HG02970 (cell line): Measurements from ENCODE around the gene MXD3.
"Not testable (repeated sequence)": the region's sequence is repeated elsewhere in the genome, so short reads cannot be mapped to it uniquely, and the experiment has no call there.

Experiments used
- ATAC-seq: cut with Tn5 transposase; IDR thresholded peaks from one replicate; pipeline ENCODE4 v1.9.1; 2021; ENCODE audit warnings: mild to moderate bottlenecking, moderate library complexity, moderate number of reproducible peaks; ENCODE audit not compliant: unreplicated experiment, low FRiP score

The MXD3 gene

GRCh38 chr5:177288191-177288590 lies 23.5 kb downstream of the MXD3 start:
- no peak for ATAC-seq

GRCh38 chr5:177276886-177277285 lies 34.8 kb downstream of the MXD3 start:
- no peak for ATAC-seq

- ATAC-seq: no peak
These were observed 35.8 kb downstream of the MXD3 start for GRCh38 chr5:177275883-177276282.

- no peak for ATAC-seq
These were observed 40.6 kb downstream of the MXD3 start for GRCh38 chr5:177271113-177271512.

GRCh38 chr5:177270653-177271052 lies 41.0 kb downstream of the MXD3 start:
- ATAC-seq: no peak

- no peak for ATAC-seq
These were observed 41.7 kb downstream of the MXD3 start for GRCh38 chr5:177269976-177270375.

- no peak for ATAC-seq
These were observed 42.3 kb downstream of the MXD3 start for GRCh38 chr5:177269232-177269895.

- no peak for ATAC-seq
These were observed 46.3 kb downstream of the MXD3 start for GRCh38 chr5:177265395-177265794.

GRCh38 chr5:177264178-177264577 lies 47.5 kb downstream of the MXD3 start:
- ATAC-seq: no peak

- no peak for ATAC-seq
These were observed 50.2 kb downstream of the MXD3 start for GRCh38 chr5:177261510-177261909.

- ATAC-seq: no peak
These were observed 50.7 kb downstream of the MXD3 start for GRCh38 chr5:177260961-177261360.

GRCh38 chr5:177258711-177259110 lies 53.0 kb downstream of the MXD3 start:
- ATAC-seq: not testable (repeated sequence)
